WTC11 (cell line): ENCODE results near the gene TMEM158.

Experiments used
- ESRRA ChIP-seq: sonication (generic); formaldehyde crosslinking; IDR thresholded peaks from 2 replicates; pipeline ENCODE4 v1.8.1; 2022; ENCODE audit warnings: mild to moderate bottlenecking, missing genetic modification reagents, borderline replicate concordance
- NFE2L1 ChIP-seq: sonication (generic); formaldehyde crosslinking; IDR thresholded peaks from 2 replicates; pipeline ENCODE4 v1.8.1; 2023; ENCODE audit warnings: missing genetic modification reagents
- SP1 ChIP-seq: sonication (generic); formaldehyde crosslinking; conservative IDR thresholded peaks from 2 replicates; pipeline ENCODE4 v1.8.1; 2022; ENCODE audit warnings: missing genetic modification reagents
- TF ChIP-seq, protein P1 (sequence below): sonication (generic); formaldehyde crosslinking; IDR thresholded peaks from 2 replicates; pipeline ENCODE4 v1.8.1; 2023; ENCODE audit warnings: mild to moderate bottlenecking, missing genetic modification reagents, moderate library complexity
- TF ChIP-seq, protein P2 (sequence below): fragments of 200-600 bp; IDR thresholded peaks from 2 replicates; pipeline ENCODE4 v1.8.0; 2022; ENCODE audit warnings: antibody characterized with exemption

DNA sequence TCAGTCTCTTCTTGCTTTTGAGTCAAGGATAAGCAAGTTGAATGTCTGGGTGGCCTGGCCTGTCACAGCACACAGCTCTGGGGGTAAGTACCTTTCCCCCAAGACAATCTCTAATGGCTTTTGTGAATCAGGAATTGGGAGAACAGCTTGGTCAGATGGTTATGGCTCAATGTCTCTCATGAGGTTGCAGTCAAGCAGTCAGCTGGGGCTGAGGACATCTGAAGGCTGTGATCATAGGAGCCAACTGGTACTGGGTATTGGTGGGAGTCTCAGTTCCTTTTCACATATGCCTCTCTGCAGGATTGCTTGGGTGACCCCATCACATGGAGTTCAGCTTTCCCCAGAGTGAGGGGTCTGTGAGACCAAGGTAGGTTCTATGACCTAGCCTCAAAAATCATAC lies 33.0 kb upstream of the TMEM158 start:
- TF ChIP-seq, protein P1, sequence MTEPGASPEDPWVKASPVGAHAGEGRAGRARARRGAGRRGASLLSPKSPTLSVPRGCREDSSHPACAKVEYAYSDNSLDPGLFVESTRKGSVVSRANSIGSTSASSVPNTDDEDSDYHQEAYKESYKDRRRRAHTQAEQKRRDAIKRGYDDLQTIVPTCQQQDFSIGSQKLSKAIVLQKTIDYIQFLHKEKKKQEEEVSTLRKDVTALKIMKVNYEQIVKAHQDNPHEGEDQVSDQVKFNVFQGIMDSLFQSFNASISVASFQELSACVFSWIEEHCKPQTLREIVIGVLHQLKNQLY (CRISPR knock-in tag), result no peak
- TF ChIP-seq, protein P2, sequence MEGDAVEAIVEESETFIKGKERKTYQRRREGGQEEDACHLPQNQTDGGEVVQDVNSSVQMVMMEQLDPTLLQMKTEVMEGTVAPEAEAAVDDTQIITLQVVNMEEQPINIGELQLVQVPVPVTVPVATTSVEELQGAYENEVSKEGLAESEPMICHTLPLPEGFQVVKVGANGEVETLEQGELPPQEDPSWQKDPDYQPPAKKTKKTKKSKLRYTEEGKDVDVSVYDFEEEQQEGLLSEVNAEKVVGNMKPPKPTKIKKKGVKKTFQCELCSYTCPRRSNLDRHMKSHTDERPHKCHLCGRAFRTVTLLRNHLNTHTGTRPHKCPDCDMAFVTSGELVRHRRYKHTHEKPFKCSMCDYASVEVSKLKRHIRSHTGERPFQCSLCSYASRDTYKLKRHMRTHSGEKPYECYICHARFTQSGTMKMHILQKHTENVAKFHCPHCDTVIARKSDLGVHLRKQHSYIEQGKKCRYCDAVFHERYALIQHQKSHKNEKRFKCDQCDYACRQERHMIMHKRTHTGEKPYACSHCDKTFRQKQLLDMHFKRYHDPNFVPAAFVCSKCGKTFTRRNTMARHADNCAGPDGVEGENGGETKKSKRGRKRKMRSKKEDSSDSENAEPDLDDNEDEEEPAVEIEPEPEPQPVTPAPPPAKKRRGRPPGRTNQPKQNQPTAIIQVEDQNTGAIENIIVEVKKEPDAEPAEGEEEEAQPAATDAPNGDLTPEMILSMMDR, result no peak
- TF ChIP-seq SP1 (CRISPR knock-in tag) (no peak), ESRRA (CRISPR knock-in tag) (no peak), NFE2L1 (no peak)
